ENCODE data around the gene KIF3C.
"Not testable (repeated sequence)": the region's sequence is repeated elsewhere in the genome, so short reads cannot be mapped to it uniquely, and the experiment has no call there.

The KIF3C gene

DNA sequence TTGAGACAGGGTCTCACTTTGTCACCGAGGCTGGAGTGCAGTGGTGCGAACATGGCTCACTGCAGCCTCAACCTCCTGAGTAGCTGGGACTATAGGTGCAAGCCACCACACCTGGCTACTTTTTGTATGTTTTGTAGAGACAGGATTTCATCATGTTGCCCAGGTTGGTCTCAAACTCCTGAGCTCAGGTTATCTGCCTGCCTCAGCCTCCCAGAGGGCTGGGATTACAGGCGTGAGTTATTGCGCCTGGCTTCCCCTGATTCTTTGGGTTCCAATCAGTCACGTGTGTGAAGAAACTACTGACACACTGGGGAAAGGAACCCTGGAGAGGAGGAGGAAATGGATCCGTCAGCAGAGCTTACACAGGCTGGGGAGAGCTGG lies 29.3 kb upstream of the KIF3C start:
- Histone ChIP-seq H3K9ac (ENCODE audit: low read length) (no peak overlapping the region), H3K4me3 (ENCODE audit: low read length) (no peak overlapping the region), H3K4me1 (ENCODE audit: control insufficient read depth, insufficient read depth, low read length) (no peaks in the 10 kb centered on the region), H3K36me3 (ENCODE audit: control insufficient read depth, insufficient read depth, low read length) (no peaks in the 10 kb centered on the region), H3K27me3 (ENCODE audit: control insufficient read depth, insufficient read depth, low read length) (no peaks in the 10 kb centered on the region), H3K27ac (ENCODE audit: low read depth, low read length) (no peak overlapping the region)

DNA sequence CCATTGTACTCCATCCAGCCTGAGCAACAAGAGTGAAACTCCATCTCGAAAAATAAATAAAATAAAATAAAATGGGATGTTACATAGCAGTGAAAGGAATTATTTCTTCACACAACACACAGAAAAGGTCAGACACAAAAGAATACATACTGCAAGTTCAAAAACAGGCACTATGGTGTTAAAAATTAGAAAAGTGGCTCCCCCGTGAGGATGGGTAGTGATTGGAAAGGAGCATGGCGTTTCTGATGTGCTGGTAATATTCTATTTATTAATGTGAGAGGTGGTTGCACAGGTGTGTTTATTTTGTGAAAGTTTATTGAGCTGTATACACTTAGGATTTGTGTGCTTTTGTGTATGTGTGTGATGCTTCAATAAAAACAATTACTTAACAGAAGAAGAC lies 28.6 kb upstream of the KIF3C start:
- no peaks in the 10 kb centered on the region for H3K27me3 ChIP-seq (ENCODE audit: control insufficient read depth, insufficient read depth, low read length)
- H3K4me1 ChIP-seq (ENCODE audit: control insufficient read depth, insufficient read depth, low read length): no peaks in the 10 kb centered on the region
- no peak overlapping the region for H3K4me3 ChIP-seq (ENCODE audit: low read length)
- H3K36me3 ChIP-seq (ENCODE audit: control insufficient read depth, insufficient read depth, low read length): no peaks in the 10 kb centered on the region
- H3K9ac ChIP-seq (ENCODE audit: low read length): no peak overlapping the region
- H3K27ac ChIP-seq (ENCODE audit: low read depth, low read length): no peak overlapping the region

DNA sequence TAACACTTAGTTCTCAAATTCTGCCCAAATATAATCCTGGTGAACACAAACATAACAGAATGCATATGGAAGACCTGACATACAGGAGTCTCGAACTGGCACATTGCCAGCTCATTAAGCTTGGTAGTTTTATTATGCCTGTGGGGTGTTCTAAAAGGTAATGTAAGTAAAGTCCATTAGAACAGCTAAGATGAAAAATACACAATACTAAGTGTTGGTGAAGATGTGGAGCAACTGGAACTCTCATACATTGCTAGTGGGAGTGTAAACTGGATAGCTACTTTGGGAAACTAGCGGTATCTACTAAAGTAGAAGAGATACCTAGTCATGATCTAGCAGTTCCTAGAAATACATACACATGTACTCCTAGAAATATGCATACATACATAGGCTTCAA lies 27.3 kb upstream of the KIF3C start:
- no peaks in the 10 kb centered on the region for H3K4me1 ChIP-seq (ENCODE audit: control insufficient read depth, insufficient read depth, low read length)
- H3K27ac ChIP-seq (ENCODE audit: low read depth, low read length): no peak overlapping the region
- no peaks in the 10 kb centered on the region for H3K36me3 ChIP-seq (ENCODE audit: control insufficient read depth, insufficient read depth, low read length)
- no peak overlapping the region for H3K4me3 ChIP-seq (ENCODE audit: low read length)
- H3K9ac ChIP-seq (ENCODE audit: low read length): no peak overlapping the region
- H3K27me3 ChIP-seq (ENCODE audit: control insufficient read depth, insufficient read depth, low read length): no peaks in the 10 kb centered on the region

DNA sequence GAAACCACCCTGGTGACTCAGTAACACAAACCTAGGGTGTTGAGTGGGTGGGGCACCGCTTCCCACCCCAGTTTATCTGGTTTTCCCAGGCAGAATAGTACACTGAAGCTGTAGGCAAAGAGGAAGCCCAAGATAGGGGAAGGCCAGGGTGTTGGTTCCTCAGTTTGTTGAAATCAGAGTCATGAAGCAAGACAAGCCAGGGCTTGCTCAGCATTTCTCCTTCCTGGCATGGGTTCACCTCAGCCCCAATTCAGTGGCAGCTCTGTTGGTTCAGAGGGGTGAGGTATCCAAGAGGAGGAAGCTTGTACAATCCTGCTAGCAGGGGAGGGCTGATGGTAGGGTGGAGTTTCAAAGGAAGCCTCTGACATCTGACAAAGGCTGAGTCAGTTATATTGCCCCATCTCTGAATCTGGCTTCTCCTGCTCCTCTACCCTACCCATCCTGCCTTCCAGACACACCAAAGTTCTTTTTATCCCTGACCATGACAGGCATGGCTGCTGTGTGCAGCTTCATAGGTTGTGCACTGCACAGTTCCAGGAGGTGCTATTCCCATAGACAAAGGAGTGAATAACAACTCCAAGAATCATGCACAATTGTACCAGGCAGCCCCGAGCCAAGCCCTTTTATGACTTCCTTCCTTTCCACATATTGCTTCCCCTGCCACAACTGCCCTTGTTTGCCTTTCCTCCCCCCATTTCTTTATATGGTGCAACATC lies 26.7 kb upstream of the KIF3C start:
- H3K27ac ChIP-seq (ENCODE audit: low read depth, low read length): no peak overlapping the region
- no peak overlapping the region for H3K4me3 ChIP-seq (ENCODE audit: low read length)
- H3K27me3 ChIP-seq (ENCODE audit: control insufficient read depth, insufficient read depth, low read length): no peaks in the 10 kb centered on the region
- no peak overlapping the region for H3K9ac ChIP-seq (ENCODE audit: low read length)
- no peaks in the 10 kb centered on the region for H3K36me3 ChIP-seq (ENCODE audit: control insufficient read depth, insufficient read depth, low read length)
- H3K4me1 ChIP-seq (ENCODE audit: control insufficient read depth, insufficient read depth, low read length): no peaks in the 10 kb centered on the region

DNA sequence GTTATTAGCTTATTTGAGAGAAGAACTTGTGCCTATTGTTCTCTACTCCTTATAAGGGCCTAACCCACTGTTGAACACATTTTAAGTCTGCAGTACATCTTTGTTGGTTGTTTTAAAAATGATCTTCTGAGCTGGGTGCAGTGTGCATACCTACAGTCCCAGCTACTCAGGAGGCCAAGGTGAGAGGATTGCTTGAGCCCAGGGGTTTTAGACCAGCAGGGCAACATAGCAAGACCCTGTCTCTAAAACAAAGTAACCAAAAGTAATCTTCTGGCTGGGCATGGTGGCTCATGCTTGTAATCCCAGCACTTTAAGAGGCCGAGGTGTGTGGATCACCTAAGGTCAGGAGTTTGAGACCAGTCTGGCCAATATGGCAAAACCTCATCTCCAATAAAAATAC lies 25.8 kb upstream of the KIF3C start:
- no peaks in the 10 kb centered on the region for H3K4me1 ChIP-seq (ENCODE audit: control insufficient read depth, insufficient read depth, low read length)

DNA sequence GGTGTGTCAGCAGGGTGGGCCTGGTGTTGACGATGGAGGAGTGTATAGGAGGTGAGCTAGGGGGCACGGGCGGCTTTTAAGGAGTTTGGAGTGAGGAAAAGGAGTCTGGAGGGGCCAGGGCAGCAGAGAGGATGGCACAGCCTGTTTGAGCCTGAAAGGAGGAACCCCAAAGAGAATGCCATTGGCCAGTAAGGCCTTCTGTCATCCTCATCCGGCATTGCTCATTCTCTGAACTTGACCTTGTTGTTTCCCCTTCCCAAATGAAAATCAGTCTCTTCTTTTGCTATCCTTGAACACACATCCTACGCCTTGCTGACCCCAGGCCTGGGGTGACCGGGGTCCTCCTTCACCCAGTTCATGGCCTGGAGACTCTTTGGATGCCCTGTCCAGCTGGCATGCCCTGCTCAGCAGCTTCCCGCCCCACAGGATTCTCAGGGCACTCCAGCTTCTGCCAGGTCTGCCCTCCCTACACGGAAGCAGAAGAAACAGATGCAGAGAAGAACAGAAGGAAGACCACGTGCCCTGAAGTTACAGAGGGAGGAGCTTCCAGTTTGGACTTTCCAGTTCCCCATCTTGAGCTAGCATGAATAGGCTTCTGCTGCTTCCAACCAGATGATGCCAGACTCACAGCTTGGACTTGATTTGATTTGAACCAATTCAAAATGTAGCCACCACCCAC lies 20.5 kb upstream of the KIF3C start:
- Histone ChIP-seq H3K4me3 (ENCODE audit: low read length) (no peak overlapping the region), H3K9ac (ENCODE audit: low read length) (no peak overlapping the region), H3K27ac (ENCODE audit: low read depth, low read length) (no peak overlapping the region), H3K36me3 (ENCODE audit: control insufficient read depth, insufficient read depth, low read length) (no peaks in the 10 kb centered on the region), H3K27me3 (ENCODE audit: control insufficient read depth, insufficient read depth, low read length) (no peaks in the 10 kb centered on the region), H3K4me1 (ENCODE audit: control insufficient read depth, insufficient read depth, low read length) (peaks cover 12% of the 10 kb centered on the region)

More for the DNA sequence above, 25.8 kb upstream of the KIF3C start:
- no peaks in the 10 kb centered on the region for H3K36me3 ChIP-seq (ENCODE audit: control insufficient read depth, insufficient read depth, low read length)
- no peak overlapping the region for H3K9ac ChIP-seq (ENCODE audit: low read length)
- no peak overlapping the region for H3K4me3 ChIP-seq (ENCODE audit: low read length)
- H3K27ac ChIP-seq (ENCODE audit: low read depth, low read length): no peak overlapping the region
- no peaks in the 10 kb centered on the region for H3K27me3 ChIP-seq (ENCODE audit: control insufficient read depth, insufficient read depth, low read length)

DNA sequence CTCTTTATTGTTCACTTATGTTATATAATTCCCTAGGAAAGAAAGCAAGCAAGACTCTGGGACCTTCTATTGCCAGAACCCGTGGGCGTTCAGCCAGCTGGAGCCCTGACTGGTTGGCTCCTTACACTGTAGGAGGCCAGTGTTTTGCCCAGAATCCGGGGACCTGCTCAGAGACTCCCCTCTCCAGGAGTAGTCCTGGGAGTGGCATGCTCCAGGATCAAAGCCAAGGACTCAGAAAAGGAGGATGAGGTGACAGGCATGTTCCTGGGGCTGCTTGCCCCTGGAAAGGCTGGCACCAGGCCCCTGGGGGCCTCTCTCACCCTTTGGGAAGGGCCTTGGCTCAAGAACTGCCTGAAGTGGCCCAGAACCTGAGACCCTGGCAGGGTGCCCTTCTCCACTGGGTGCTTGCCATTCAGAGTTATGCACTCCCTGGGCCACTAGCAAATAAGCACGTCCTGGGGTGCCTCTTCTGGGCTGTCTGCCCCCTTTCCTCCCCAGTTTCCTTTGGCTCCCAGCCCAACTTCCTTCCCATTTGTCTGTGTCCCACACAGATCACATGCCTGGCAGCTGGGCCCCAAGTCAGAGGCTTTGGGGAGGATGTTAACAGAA lies 19.6 kb upstream of the KIF3C start:
- Histone ChIP-seq H3K27ac (ENCODE audit: low read depth, low read length) (peak overlapping the region; percentile 82), H3K36me3 (ENCODE audit: control insufficient read depth, insufficient read depth, low read length) (no peaks in the 10 kb centered on the region), H3K9ac (ENCODE audit: low read length) (no peak overlapping the region), H3K27me3 (ENCODE audit: control insufficient read depth, insufficient read depth, low read length) (no peaks in the 10 kb centered on the region), H3K4me1 (ENCODE audit: control insufficient read depth, insufficient read depth, low read length) (peaks cover 12% of the 10 kb centered on the region), H3K4me3 (ENCODE audit: low read length) (no peak overlapping the region)

DNA sequence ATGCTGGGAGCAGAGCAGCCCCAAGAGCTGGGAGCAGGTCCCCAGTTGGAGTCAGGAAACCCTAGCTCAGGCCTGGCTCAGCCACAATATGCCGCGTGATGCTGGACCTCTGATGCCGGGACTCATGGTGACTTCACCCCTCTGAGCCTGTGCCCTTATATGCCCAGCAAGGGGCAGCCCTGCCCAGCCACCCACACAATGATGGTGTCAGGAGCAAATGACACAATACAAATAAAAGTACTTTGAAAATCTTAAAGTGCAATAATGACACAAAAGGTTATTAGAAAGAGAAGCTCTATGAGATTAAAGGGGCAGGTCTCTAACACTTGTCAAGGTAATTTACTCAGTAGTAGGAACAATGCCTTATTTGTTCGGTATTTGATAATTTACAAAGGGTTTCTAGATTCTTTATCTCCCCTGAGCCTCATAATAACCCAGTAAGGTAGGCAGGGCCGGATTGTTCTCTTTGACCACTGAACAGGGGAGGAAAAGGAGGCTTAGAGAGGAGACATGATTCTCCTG lies 18.3 kb upstream of the KIF3C start:
- Histone ChIP-seq H3K27ac (ENCODE audit: low read depth, low read length) (no peak overlapping the region), H3K27me3 (ENCODE audit: control insufficient read depth, insufficient read depth, low read length) (no peaks in the 10 kb centered on the region), H3K36me3 (ENCODE audit: control insufficient read depth, insufficient read depth, low read length) (no peaks in the 10 kb centered on the region), H3K9ac (ENCODE audit: low read length) (no peak overlapping the region), H3K4me3 (ENCODE audit: low read length) (no peak overlapping the region), H3K4me1 (ENCODE audit: control insufficient read depth, insufficient read depth, low read length) (peaks cover 12% of the 10 kb centered on the region)

DNA sequence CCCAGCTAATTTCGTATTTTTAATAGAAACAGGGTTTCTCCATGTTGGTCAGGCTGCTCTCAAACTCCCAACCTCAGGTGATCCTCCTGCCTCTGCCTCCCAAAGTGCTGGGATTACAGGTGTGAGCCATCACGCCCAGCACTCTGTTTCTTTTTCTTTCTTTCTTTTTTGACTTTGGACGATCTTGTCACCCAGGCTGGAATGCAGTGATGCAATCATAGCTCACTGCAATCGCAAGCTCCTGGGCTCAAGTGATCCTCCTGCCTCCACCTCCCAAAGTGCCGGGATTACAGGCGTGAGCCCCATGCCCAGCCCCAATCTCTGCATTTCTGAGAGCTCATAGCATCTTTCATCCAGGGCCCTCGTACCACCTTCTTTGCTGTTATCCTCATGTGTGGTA lies 17.1 kb upstream of the KIF3C start:
- H3K27me3 ChIP-seq (ENCODE audit: control insufficient read depth, insufficient read depth, low read length); H3K36me3 ChIP-seq (ENCODE audit: control insufficient read depth, insufficient read depth, low read length); H3K4me3 ChIP-seq (ENCODE audit: low read length); H3K9ac ChIP-seq (ENCODE audit: low read length); H3K27ac ChIP-seq (ENCODE audit: low read depth, low read length): not testable (repeated sequence)
- H3K4me1 ChIP-seq (ENCODE audit: control insufficient read depth, insufficient read depth, low read length): peaks cover 12% of the 10 kb centered on the region

DNA sequence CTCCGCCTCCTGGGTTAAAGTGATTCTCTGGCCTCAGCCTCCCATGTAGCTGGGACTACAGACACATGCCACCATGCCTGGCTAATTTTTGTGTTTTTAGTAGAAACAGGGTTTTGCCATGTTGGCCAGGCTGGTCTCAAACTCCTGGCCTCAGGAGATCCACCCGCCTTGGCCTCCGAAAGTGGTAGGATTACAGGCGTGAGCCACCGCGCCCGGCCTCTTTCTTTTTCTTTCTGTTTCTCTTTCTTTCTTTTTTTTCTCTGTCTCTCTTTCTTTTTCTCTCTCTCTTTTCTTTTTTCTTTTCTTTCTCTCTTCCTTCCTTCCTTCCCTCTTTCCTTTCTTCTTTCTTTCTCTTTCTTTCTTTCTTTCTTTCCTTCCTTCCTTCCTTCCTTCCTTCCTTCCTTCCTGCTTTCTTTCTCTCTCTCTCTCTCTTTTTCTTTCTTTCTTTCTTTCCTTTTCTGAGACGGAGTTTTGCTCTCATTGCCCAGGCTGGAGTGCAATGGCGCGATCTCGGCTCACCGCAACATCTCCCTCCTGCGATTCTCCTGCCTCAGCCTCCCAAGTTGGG lies 16.6 kb upstream of the KIF3C start:
- H3K36me3 ChIP-seq (ENCODE audit: control insufficient read depth, insufficient read depth, low read length); H3K27me3 ChIP-seq (ENCODE audit: control insufficient read depth, insufficient read depth, low read length); H3K9ac ChIP-seq (ENCODE audit: low read length); H3K4me3 ChIP-seq (ENCODE audit: low read length); H3K27ac ChIP-seq (ENCODE audit: low read depth, low read length): not testable (repeated sequence)
- peaks cover 12% of the 10 kb centered on the region for H3K4me1 ChIP-seq (ENCODE audit: control insufficient read depth, insufficient read depth, low read length)

DNA sequence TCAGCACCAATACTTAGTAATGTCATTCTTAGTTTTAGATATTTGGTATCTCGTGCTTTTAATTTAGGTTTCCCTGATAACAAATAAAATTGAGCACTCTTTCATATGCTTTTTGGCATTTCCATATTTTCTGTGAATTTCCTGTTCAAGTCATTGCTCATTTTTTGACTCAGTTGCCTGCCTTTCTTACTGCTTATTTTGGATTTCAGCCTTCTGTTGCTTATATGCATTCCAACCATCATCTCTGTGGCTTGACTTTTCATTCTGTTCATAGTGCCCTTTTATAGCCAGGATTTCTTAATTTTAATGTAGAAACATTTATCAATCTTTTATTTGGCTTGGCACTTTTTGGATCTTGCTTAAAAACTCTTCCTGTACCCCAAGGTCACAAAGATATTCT lies 14.5 kb upstream of the KIF3C start:
- H3K27ac ChIP-seq (ENCODE audit: low read depth, low read length): no peak overlapping the region
- no peaks in the 10 kb centered on the region for H3K36me3 ChIP-seq (ENCODE audit: control insufficient read depth, insufficient read depth, low read length)
- H3K9ac ChIP-seq (ENCODE audit: low read length): no peak overlapping the region
- H3K4me1 ChIP-seq (ENCODE audit: control insufficient read depth, insufficient read depth, low read length): peaks cover 6% of the 10 kb centered on the region
- no peak overlapping the region for H3K4me3 ChIP-seq (ENCODE audit: low read length)
- H3K27me3 ChIP-seq (ENCODE audit: control insufficient read depth, insufficient read depth, low read length): no peaks in the 10 kb centered on the region

DNA sequence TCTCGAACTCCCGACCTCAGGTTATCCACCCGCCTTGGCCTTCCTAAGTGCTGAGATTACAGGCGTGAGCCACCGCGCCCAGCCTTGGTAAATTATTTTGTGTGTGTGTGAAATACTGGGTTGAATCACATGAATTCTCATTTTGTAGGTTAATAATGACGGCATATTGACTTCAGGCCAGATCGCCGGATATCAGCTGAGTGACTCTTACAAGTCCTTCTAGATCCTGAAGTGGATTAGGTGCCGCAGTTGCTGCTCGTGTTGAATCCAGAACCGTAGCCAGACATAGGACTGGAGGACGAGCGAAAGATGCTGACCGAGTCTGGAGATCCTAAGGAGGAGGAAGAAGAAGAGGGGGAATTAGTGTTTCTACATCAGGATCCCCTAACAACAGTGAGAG lies 12.2 kb upstream of the KIF3C start:
- Histone ChIP-seq H3K4me3 (ENCODE audit: low read length) (no peak overlapping the region), H3K4me1 (ENCODE audit: control insufficient read depth, insufficient read depth, low read length) (no peaks in the 10 kb centered on the region), H3K27me3 (ENCODE audit: control insufficient read depth, insufficient read depth, low read length) (no peaks in the 10 kb centered on the region), H3K9ac (ENCODE audit: low read length) (no peak overlapping the region), H3K36me3 (ENCODE audit: control insufficient read depth, insufficient read depth, low read length) (no peaks in the 10 kb centered on the region), H3K27ac (ENCODE audit: low read depth, low read length) (no peak overlapping the region)

Measured in rectal smooth muscle tissue (tissue), 1 donor.